Activated gamma-delta T cell treated with anti-CD3 and anti-CD28 coated beads, Interleukin-2, amount 50 U/mL, for 16 hours (primary cell): Measurements from ENCODE around the gene MRFAP1.
"Not testable (repeated sequence)": the region's sequence is repeated elsewhere in the genome, so short reads cannot be mapped to it uniquely, and the experiment has no call there.

ENCODE experiments used
- DNase-seq: peaks from one replicate; pipeline ENCODE4 v3.0.0-alpha.2; 2020; ENCODE audit warnings: low read depth

MRFAP1 gene

GRCh38 chr4:6634746-6635145, 5.7 kb upstream of the MRFAP1 start:
- DNase-seq: no peak

- no peak for DNase-seq
These were observed 1.3 kb upstream of the MRFAP1 start for GRCh38 chr4:6639137-6639680.

- DNase-seq: peak; percentile 36
These were observed 882 bp downstream of the MRFAP1 start for GRCh38 chr4:6641164-6641970.

DNA sequence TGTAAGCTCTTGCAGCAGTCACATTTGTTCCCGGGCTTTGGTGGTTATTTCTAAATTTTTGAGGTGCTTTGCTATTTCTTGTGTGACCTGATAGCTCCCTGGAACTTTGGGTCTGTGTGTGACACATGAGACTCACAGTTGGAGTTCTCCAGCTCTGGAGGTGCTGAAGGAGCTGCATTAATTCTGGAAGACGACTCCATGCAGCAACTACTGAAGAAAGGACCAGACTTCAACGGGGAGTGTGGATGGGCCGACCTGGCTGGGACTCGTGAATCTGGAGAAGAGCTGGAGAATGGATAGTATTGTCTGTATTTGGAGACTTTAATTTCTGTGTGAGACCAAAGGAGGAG, 1.5 kb downstream of the MRFAP1 start:
- DNase-seq: no peak

DNA sequence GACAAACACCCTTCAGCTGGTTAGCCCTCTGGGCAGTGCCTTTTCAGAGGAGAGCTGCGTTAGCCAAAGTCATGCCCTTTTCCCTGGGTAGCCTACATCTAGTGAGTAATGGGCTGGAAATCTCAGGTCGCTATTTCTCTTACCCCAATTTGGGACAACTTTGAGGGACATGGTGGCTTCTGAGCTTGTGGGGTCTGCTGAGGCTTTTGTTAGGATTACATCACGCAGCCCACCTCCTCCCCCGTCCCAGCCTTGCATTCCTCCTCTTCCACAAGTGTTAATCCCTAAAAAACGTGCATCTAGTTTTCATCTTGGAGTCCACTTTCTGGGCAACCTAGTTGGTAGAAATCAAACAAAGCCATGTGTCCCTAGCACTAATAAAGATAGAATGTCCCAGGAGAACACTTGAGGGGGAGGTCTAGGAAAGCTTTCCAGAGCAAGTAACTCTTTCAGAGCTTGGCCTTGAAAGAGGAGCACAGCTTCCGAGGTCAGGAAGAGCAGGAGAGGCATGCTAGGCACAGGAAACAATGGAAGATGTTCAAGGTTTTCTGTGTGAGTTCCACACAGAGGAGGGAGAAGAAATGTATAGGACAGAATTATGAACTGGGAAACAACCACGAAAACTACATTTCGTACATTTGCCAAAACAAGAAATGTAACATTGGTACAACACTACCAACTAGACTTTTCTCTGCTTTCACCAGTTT, 2.8 kb downstream of the MRFAP1 start:
- DNase-seq: no peak

GRCh38 chr4:6644792-6645530, 4.5 kb downstream of the MRFAP1 start:
- DNase-seq: no peak

DNA sequence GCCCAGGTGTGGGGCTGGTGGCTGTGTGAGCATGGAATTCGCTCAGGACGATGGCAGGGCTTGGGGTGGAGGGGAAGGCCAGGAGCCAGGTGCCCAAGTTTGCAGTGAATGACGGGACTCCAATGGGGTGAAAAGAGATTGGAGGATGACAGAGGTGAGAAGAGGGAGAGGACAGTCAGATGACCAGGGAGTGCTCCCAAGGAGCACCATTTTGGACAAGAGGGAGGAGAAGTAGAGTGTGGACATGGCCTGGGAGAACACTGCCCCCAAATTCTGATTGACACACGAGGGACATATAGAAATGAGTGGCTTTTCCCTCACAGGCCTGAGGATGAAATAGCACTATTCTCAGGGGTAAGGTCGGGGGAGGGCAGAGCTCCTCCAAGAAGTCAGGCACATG, 6.7 kb downstream of the MRFAP1 start:
- no peak for DNase-seq

GRCh38 chr4:6647582-6648230, 7.2 kb downstream of the MRFAP1 start:
- no peak for DNase-seq

- DNase-seq: no peak
These were observed 8.7 kb downstream of the MRFAP1 start for GRCh38 chr4:6649216-6649615.

GRCh38 chr4:6654211-6654610, 13.7 kb downstream of the MRFAP1 start:
- not testable (repeated sequence) for DNase-seq

GRCh38 chr4:6655291-6655690, 14.8 kb downstream of the MRFAP1 start:
- DNase-seq: not testable (repeated sequence)

DNA sequence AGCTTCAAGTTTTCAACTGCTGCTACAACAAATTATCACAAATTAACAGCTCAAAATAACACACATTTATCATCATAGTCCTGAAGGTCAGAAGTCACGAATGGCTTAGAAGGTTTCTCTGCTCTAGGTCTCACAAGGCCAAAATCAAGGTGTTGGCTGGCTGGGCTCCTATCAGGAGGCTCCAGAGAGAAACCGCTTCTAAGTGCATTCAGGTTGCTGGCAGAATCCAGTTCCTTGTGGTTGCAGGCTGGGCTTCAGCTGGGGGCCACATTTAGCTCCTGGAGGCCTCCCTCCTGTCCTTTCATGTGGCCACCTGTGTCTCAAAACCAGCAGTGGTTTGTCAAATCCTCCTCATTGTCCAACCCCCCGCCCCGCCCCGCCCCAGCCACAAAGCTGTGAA, 15.4 kb downstream of the MRFAP1 start:
- DNase-seq: no peak

DNA sequence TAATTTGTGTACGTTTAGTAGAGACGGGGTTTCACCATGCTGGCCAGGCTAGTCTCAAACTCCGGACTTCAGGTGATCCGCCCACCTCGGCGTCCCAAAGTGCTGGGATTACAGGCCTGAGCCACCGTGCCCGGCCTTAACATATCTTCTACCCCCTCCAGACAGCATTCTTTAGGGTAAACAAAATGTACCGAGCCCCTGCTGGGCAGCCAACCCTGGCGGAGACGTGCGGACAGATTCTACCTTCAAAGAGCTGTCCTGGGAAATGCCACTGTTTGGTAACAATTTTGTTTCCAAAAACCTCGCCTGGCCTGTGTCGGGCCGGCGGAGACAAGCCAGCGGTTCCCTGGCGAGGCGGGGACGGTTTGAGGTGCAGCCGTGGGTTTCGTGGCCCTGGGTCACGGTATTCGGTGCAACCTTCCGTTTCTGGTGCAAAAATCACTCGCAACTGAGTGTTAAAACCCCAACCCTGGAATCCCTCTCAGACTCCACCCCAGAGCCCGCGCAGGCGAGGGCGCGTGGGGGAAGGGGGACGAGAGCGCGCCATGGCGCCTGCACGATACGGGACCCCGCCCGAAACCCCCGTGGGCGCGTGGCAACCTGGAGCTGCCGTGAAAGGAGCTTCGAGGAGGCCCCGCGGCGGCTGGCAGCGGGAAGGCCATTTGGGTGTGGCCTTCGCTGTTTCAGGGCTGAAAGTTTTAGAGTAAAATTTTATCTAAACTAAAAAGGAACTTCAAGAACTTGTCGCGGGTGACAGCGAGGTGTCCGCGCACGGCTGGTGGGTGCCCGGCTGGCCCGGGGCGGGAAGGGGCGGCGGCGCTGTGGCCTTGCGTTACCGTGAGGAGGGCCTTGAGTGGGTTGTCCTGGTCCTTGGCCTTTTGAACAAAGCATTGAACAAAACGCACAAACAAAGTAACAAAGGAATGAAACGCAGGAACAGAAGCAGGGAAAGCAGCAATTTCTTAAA, 17.0 kb downstream of the MRFAP1 start:
- no peak for DNase-seq

DNA sequence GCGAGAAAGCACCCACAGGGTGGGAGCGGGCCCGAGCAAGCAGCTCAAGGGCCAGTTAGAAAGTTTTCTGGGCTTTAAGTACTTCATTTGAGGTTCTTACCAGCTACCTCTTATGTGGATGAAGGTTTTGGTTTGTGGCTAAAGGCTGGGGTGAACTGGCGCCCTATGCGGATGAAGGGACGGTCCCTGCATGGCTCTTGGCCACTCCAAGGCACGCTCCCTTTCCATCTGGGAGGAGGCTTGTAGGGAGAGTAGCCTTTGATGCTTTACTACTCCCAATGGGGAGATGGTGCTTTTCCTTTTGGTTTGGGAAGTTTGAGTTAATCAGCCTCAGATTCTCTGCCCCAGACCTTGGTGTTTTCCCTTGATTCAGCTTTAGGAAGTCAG, 17.7 kb downstream of the MRFAP1 start:
- no peak for DNase-seq

DNA sequence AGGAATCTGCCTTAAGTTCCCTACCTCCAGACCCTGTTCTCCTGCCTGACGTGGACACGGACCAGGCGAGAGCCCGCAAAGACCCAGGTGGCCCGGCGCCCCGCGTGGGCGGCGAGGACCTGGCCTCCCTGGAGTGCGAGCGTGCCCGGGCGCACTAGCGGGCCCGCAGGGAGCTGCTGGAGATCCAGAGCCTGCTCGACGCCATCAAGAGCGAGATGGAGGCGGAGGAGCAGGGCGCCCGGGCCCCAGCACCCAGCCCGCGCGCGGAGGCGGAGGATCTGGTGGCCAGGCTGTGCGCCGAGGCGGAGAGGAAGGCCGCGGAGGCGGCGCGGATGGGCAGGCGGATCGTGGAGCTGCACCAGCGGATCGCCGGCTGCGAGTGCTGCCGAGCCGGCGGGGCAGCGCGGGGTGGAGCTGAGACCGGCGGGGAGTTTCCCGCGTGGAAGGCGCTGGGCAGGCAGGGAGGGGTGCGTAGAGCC, 18.2 kb downstream of the MRFAP1 start:
- DNase-seq: no peak

DNA sequence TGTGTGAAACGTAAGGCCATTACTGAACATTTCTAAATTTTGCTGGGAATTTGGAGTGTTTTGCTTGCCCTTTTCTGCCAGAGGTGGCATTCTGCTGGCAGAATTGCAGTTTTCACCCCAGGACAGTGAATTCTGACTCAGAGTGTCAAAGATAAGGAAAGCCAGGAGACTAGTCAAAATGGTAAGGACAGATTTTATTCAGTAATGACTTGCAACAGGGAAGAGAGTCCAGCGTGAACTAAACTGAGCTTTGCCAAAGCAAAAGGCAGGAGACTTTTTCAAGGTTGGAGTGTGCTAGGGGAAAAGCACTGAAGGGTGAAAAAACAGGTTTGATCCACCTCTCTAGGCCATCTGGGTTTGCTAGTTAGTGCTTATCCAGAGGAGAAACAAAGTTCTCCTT, 19.4 kb downstream of the MRFAP1 start:
- DNase-seq: no peak

- no peak for DNase-seq
These were observed 19.9 kb downstream of the MRFAP1 start for GRCh38 chr4:6660430-6660829.

DNA sequence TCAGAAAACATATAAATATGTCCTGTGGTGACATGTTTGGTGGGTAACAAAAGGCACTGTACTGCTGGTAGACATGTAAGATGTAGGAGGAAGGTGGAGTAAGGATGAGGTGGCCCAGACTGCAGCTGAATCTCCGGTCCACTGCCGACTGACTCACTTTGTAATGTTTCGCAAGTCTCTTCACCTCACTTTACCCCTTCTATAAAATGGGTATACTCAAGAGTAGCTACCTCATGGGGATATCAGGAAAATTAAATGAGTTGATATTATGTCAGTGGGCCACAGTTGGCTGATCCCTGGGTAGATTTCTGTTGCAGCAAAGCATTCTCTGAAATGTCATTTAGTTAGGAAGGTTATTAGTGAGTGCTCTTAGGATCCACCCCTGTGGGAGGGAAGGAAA, 22.1 kb downstream of the MRFAP1 start:
- no peak for DNase-seq

DNA sequence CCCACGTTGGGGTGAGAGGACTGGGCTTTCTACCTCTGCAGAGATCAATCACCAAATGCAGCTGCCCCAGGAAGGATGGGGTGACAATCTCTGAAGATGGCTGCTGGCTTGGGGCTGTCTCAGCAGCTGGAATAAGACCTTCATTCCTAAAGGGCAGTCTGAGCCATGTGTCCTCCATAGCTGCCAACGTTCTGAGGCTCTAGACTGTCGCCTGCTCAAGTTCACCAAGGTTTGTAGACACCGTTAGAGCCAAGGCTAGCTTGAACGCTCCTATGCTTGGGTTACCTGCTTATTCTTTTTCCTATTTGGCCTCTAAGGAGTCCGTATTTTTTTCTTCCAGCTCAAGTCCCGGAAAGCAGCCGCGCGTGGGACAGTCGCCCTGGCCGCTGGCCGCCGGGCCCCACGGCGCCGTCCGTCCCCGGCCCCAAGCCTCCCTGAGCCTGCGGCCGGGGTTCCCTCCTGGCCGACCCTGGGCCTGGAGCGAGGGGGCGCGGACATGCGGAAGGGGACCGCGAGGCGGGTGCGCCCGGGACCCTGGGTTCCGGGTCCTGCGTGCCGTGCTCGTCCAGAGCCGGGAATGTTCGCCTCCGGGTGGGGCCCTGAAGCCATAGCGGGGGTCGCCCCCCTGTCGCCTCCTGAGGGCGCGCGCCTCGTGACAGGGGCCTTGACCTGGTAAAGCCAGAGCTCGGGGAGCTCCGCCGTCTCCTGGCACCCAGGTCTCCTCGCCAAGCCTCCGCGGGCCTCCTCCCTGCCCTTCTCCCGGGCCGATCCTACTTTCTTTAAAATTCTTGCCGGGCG, 23.3 kb downstream of the MRFAP1 start:
- DNase-seq: no peak

DNA sequence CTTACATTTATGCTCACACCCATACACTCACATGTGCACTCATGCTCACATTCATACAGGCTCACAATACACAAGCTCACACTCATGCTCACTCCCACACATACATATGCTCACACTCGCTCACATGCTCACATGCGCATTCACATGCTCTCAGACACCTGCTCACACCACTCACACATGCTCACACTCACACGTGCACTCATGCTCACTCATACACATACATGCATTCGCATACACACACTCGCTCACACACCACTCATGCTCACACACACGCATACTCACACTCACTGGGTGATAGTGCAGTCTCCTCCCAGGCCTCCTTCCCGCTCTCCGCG, 24.8 kb downstream of the MRFAP1 start:
- no peak for DNase-seq
